Thymus (tissue), 11 donors: ENCODE results near the gene RNF115. TPM values are rescaled to one million over a fixed set of nuclear protein-coding genes. Genes with fewer than 3 reads are reported as not detected.
"Not testable (repeated sequence)": the region's sequence is repeated elsewhere in the genome, so short reads cannot be mapped to it uniquely, and the experiment has no call there.

Experiments used
- DNase-seq, 9 donors: peaks; one replicate each; pipeline ENCODE4 v3.0.0-alpha.2; 2013; ENCODE audit warnings: low spot score in 9 of 9, low read depth in 6 of 9, missing footprints in 1 of 9
- H3K27ac ChIP-seq, 2 donors: one replicate each; pipeline ENCODE4 v1.5.1; 2013; ENCODE audit warnings: control low read depth in 1 of 2, low read depth in 1 of 2, low read length in 1 of 2, mild to moderate bottlenecking in 1 of 2, moderate library complexity in 1 of 2
- H3K27me3 ChIP-seq, 2 donors: one replicate each; pipeline ENCODE4 v1.5.1; 2013; ENCODE audit warnings: low read length in 1 of 2; ENCODE audit not compliant: control insufficient read depth in 2 of 2, insufficient read depth in 1 of 2
- H3K36me3 ChIP-seq, 2 donors: one replicate each; pipeline ENCODE4 v1.5.1; 2013; ENCODE audit warnings: low read length in 1 of 2, mild to moderate bottlenecking in 1 of 2, moderate library complexity in 1 of 2; ENCODE audit not compliant: control insufficient read depth in 2 of 2, insufficient read depth in 2 of 2
- H3K4me1 ChIP-seq, 2 donors: one replicate each; pipeline ENCODE4 v1.5.1; 2013; ENCODE audit warnings: low read length in 2 of 2; ENCODE audit not compliant: control insufficient read depth in 2 of 2, insufficient read depth in 2 of 2
- H3K4me3 ChIP-seq, 2 donors: one replicate each; pipeline ENCODE4 v1.5.1; 2013; ENCODE audit warnings: low read length in 2 of 2, control low read depth in 1 of 2, mild to moderate bottlenecking in 1 of 2
- H3K9me3 ChIP-seq, 2 donors: one replicate each; pipeline ENCODE4 v1.5.1; 2013; ENCODE audit warnings: low read length in 1 of 2, mild to moderate bottlenecking in 1 of 2; ENCODE audit not compliant: control insufficient read depth in 2 of 2, insufficient read depth in 1 of 2
- WGBS: extraction: QIAGEN DNeasy Blood & Tissue Kit; methylation state at CpG from one replicate; pipeline ENCODE4 v1.1.7; 2013; 5-methylcytosine and 5-hydroxymethylcytosine counted together
- polyA plus RNA-seq: library from polyadenylated mRNA; stranded (reverse); fragments of 200-250 nt; gene quantifications from one replicate; pipeline ENCODE4 v1.2.3, GENCODE V29; 2013
- total RNA-seq: library from RNA; stranded (reverse); fragments of 120-200 nt; gene quantifications from one replicate; pipeline ENCODE4 v1.2.4, GENCODE V29; 2013
- donor health status: healthy.

The RNF115 gene
- total and polyA plus RNA-seq, 2 donors: 8.8 to 12.3 TPM

DNA sequence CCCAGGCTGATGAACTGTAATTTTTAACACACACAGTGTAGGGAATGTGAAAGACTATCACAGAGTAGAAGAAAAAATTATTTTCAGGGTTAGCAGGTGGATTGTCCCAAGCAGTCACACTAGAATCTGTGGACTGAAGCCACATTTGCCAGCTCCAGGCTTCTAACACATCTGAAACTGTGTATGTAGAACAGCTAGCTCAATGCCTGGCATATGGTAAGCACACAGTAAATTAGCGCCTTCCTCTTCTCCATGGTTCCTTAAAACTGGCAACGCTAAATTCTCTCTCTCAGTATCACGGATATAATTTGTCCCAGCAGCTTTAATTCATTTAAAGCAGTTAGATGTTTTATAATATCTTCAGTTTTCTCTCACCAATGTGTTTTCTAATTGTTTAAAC, 19.1 kb upstream of the RNF115 start:
- no peak for DNase-seq
- WGBS: 98% methylated on average over 3 of the region's 3 CpGs
- H3K36me3 ChIP-seq: peaks cover 32 to 47% of the 10 kb centered on the region in 2 donors
- peaks cover 5 to 20% of the 10 kb centered on the region in 2 donors for H3K4me1 ChIP-seq
- no peaks in the 10 kb centered on the region for H3K9me3 ChIP-seq
- H3K4me3 ChIP-seq: no peak overlapping the region
- no peaks in the 10 kb centered on the region for H3K27me3 ChIP-seq
- no peak overlapping the region for H3K27ac ChIP-seq

DNA sequence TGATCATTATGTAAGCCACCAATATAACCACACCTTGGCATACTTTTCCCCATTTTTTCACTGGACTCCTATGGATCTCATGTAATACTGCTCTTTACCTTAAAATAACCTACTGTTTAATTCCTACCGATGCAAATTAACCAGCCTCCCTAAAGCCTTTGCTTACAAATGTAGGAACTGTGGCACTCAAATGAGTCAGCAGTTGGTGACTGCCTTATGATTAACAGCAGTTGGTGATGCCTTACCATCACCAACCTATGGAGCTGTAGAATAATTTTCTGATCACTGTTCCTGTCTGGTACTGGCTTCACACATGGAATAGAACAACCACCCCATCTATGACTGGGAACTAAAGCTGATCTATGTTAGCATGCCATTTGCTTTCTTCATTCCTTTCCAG, 13.8 kb upstream of the RNF115 start:
- Histone ChIP-seq H3K36me3 (peaks cover 57 to 84% of the 10 kb centered on the region in 2 donors), H3K27me3 (no peaks in the 10 kb centered on the region), H3K9me3 (no peaks in the 10 kb centered on the region), H3K4me3 (no peak overlapping the region), H3K27ac (no peak overlapping the region), H3K4me1 (no peaks in the 10 kb centered on the region)
- 98% methylated on average over 1 of the region's 1 CpG for WGBS
- no peak for DNase-seq

DNA sequence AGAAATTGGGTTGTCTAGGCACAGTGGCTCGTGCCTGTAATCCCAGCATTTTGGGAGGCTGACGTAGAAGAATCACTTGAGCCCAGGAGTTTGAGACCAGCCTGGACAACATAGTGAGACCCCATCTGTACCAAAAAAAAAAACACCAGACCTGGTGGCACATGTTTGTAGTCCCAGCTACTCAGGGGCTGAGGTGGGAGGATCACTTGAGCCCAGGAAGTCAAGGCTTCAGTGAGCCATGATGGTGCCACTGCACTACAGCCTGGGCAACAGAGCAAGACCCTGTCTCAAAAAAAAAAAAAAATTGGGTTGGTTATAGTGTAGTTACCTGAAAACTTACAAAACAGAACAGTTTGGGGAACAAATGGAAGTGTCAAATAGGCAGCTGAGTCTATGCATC, 6.9 kb upstream of the RNF115 start:
- not testable (repeated sequence) for H3K27me3 ChIP-seq, H3K4me1 ChIP-seq, H3K9me3 ChIP-seq, H3K27ac ChIP-seq, DNase-seq, H3K4me3 ChIP-seq
- WGBS: 98% methylated on average over 2 of the region's 2 CpGs
- peaks cover 56 to 78% of the 10 kb centered on the region in 2 donors for H3K36me3 ChIP-seq

DNA sequence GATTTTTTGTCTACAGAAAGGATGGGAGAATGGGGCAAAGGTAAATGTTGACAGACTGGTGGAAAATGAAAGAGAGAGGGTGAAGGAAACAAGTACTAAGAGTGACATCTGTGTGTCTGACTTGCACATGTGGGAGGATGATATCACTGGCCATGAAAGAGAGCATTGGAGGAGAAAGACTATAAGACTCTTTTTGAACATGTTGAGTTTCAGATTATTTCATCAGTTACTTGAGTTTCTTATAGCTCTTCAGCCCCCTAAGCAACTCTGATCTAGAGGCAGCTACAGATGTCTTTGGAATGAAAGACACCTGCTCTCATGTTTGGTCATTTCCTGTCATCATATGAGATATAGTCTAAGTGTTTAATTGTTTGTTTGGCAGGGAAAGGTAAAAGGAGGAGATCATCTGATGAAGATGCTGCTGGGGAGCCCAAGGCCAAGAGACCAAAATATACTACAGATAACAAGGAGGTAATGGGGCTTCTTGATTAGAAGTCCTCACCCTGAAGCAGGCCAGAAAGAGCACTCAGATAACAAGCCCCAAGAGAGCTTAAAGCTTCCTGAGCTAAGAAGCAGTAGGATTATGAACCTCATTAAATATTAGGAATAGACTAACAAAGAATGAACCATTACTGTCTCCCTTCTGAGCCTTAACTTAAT, 4.6 kb upstream of the RNF115 start:
- Histone ChIP-seq H3K9me3 (no peaks in the 10 kb centered on the region), H3K27me3 (no peaks in the 10 kb centered on the region), H3K4me3 (no peak overlapping the region), H3K27ac (peak overlapping the region in 1 of 2 donors; percentile 68), H3K4me1 (peaks cover 0 to 2% of the 10 kb centered on the region in 2 donors), H3K36me3 (peaks cover 42 to 60% of the 10 kb centered on the region in 2 donors)
- DNase-seq: peak in 1 of 9 donors; percentile 34

- DNase-seq: no peak
- Histone ChIP-seq H3K9me3 (no peaks in the 10 kb centered on the region), H3K27me3 (no peaks in the 10 kb centered on the region), H3K4me1 (peaks cover 0 to 2% of the 10 kb centered on the region in 2 donors), H3K4me3 (no peak overlapping the region), H3K27ac (peak overlapping the region in 1 of 2 donors; percentile 68), H3K36me3 (peaks cover 38 to 55% of the 10 kb centered on the region in 2 donors)
These were observed 4.1 kb upstream of the RNF115 start for GRCh38 chr1:145827966-145828365.

GRCh38 chr1:145826030-145826429, 2.1 kb upstream of the RNF115 start:
- Histone ChIP-seq H3K4me1 (peaks cover 0 to 2% of the 10 kb centered on the region in 2 donors), H3K4me3 (no peak overlapping the region), H3K27ac (no peak overlapping the region), H3K27me3 (no peaks in the 10 kb centered on the region), H3K36me3 (peaks cover 30 to 48% of the 10 kb centered on the region in 2 donors), H3K9me3 (no peaks in the 10 kb centered on the region)
- 96% methylated on average over 2 of the region's 2 CpGs for WGBS
- DNase-seq: no peak

DNA sequence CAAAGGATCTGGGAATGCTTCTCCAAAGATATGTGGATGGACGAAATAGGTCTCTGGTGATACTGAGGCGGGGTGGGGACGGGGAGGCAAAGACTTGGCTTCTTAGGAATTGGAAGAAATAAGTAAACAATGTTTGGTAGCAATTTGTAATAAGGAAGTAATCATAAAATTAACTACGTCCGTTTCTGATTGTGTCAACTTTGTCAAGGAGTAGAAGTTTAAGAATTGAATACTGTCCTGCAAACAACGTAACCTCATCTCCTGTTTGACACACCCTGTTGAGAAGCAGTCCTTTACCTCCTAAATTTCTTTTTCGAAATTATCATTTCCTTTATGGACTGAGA, 576 bp upstream of the RNF115 start:
- Histone ChIP-seq H3K4me1 (peaks cover 0 to 2% of the 10 kb centered on the region in 2 donors), H3K4me3 (peak overlapping the region; percentile 88 to 89), H3K36me3 (peaks cover 21 to 32% of the 10 kb centered on the region in 2 donors), H3K9me3 (no peaks in the 10 kb centered on the region), H3K27me3 (no peaks in the 10 kb centered on the region), H3K27ac (peak overlapping the region; percentile 71 to 91)
- under 1% methylated on average over 7 of the region's 7 CpGs for whole genome bisulfite sequencing
- DNase-seq: no peak

DNA sequence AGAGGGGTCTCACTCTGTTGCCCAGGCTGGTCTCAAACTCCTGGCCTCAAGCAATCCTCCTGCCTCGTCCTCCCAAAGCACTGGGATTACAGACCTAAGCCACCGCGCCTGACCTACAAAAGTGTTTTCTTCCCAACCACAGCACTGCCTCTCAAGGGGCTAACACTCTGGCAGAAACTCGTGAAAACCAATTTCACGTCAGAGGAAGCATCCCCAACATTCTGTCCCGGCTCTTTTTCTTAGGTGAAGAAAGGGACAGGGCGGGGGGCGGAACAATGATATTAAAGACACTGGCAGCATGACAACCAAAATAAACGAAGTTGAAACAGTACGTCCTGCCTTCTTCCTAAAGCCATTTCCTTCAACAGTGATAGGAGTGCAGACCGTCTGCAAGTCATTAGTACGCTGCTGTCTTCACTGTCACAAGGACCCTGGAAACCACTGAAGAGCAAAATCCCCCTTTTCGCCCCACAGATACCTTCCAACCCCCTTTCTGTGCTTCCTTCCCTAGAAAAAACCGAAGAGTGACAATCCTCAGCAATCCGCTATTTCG, 1.0 kb downstream of the RNF115 start:
- not testable (repeated sequence) for H3K27me3 ChIP-seq, H3K4me1 ChIP-seq, H3K27ac ChIP-seq, H3K4me3 ChIP-seq, DNase-seq, H3K9me3 ChIP-seq
- H3K36me3 ChIP-seq: peaks cover 10 to 17% of the 10 kb centered on the region in 2 donors
- 51% methylated on average over 4 of the region's 16 CpGs for whole genome bisulfite sequencing

DNA sequence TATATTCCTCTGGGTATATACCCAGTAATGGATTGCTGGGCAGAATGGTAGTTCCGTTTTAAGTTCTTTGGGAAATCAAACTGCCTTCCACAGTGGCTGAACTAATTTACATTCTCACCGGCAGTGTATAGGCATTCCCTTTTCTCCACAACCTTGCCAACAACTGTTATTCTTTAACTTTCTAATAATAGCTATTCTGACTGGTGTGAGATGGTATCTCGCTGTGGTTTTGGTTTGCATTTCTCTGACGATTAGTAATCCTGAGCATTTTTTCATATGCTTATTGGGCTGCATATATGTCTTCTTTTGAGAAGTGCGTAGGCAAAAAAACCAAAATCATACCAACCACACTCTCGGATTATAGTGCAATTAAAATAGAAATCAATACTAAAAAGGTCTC, 5.8 kb downstream of the RNF115 start:
- not testable (repeated sequence) for H3K27me3 ChIP-seq, H3K27ac ChIP-seq, H3K9me3 ChIP-seq, DNase-seq, H3K4me3 ChIP-seq, H3K4me1 ChIP-seq, H3K36me3 ChIP-seq
- WGBS: 34% methylated on average over 4 of the region's 6 CpGs
